ENCODE data around the gene CLPTM1L.

DNA sequence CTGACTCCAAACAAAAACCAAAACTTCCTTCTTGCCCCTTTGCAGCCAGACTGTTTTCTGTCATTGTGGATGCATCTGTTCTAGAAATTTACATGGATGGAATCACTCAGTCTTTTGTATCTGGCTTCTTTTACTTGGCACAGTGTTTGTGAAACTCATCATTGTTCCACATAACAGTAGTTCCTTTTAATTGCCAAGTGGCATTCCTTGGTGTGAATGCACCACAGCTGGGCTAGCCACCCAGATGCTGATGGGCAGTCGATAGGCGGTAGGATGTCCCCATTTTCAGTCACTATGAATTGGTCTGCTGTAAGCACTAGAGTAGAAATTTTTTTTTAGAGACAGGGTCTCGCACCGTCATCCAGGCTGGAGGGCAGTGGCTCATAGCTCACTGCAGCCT is 6.3 kb upstream of the CLPTM1L start:
- no peak for TF ChIP-seq POLR2A (IDR thresholded peaks at IDR 0.05)
- TF ChIP-seq, protein P1, sequence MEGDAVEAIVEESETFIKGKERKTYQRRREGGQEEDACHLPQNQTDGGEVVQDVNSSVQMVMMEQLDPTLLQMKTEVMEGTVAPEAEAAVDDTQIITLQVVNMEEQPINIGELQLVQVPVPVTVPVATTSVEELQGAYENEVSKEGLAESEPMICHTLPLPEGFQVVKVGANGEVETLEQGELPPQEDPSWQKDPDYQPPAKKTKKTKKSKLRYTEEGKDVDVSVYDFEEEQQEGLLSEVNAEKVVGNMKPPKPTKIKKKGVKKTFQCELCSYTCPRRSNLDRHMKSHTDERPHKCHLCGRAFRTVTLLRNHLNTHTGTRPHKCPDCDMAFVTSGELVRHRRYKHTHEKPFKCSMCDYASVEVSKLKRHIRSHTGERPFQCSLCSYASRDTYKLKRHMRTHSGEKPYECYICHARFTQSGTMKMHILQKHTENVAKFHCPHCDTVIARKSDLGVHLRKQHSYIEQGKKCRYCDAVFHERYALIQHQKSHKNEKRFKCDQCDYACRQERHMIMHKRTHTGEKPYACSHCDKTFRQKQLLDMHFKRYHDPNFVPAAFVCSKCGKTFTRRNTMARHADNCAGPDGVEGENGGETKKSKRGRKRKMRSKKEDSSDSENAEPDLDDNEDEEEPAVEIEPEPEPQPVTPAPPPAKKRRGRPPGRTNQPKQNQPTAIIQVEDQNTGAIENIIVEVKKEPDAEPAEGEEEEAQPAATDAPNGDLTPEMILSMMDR (IDR thresholded peaks at IDR 0.05) = no peak

All from tibial nerve (tissue), 3 donors.